ENCODE results near the gene MBD5.
A peak's percentile ranks its signal among the peaks of the same experiment; 100 is the strongest.

Gene MBD5

GRCh38 chr2:148484066-148484465 is 463.2 kb downstream of the MBD5 start:
- no peak for DNase-seq

GRCh38 chr2:148486655-148487054 is 465.8 kb downstream of the MBD5 start:
- DNase-seq = no peak

- no peak for DNase-seq
Observed at GRCh38 chr2:148487439-148487838, 466.5 kb downstream of the MBD5 start.

GRCh38 chr2:148490840-148491439 is 470.0 kb downstream of the MBD5 start:
- no peak for DNase-seq

- no peak for DNase-seq
Observed at GRCh38 chr2:148493822-148494563, 473.1 kb downstream of the MBD5 start.

- DNase-seq = no peak
Observed at GRCh38 chr2:148495586-148495985, 474.7 kb downstream of the MBD5 start.

- no peak for DNase-seq
Observed at GRCh38 chr2:148501545-148501944, 480.7 kb downstream of the MBD5 start.

GRCh38 chr2:148503516-148503915 is 482.6 kb downstream of the MBD5 start:
- no peak for DNase-seq

GRCh38 chr2:148507970-148508369 is 487.1 kb downstream of the MBD5 start:
- DNase-seq = no peak

- DNase-seq = no peak
Observed at GRCh38 chr2:148508878-148509287, 488.0 kb downstream of the MBD5 start.

GRCh38 chr2:148509288-148509902 is 488.5 kb downstream of the MBD5 start:
- DNase-seq = peak; percentile 70 to 76

- DNase-seq = no peak
Observed at GRCh38 chr2:148511883-148512282, 491.0 kb downstream of the MBD5 start.

- DNase-seq = no peak
Observed at GRCh38 chr2:148512501-148512900, 491.6 kb downstream of the MBD5 start.

- DNase-seq = no peak
Observed at GRCh38 chr2:148513427-148513826, 492.5 kb downstream of the MBD5 start.

- DNase-seq = no peak
Observed at GRCh38 chr2:148515120-148515519, 494.2 kb downstream of the MBD5 start.

- DNase-seq = no peak
Observed at GRCh38 chr2:148515976-148516375, 495.1 kb downstream of the MBD5 start.

- DNase-seq = no peak
Observed at GRCh38 chr2:148517296-148517695, 496.4 kb downstream of the MBD5 start.

GRCh38 chr2:148517822-148518221 is 496.9 kb downstream of the MBD5 start:
- no peak for DNase-seq

GRCh38 chr2:148519013-148519412 is 498.1 kb downstream of the MBD5 start:
- no peak for DNase-seq

GRCh38 chr2:148521181-148521580 is 500.3 kb downstream of the MBD5 start:
- no peak for DNase-seq

GRCh38 chr2:148523315-148523714 is 502.4 kb downstream of the MBD5 start:
- DNase-seq = no peak

GRCh38 chr2:148524519-148524919 is 503.6 kb downstream of the MBD5 start:
- DNase-seq = no peak

GRCh38 chr2:148525130-148525529 is 504.2 kb downstream of the MBD5 start:
- no peak for DNase-seq
